K562 treated with DMSO at 1 percent for 24 hours (cell line): Measurements from ENCODE around the gene BRPF3. TPM values are rescaled to one million over a fixed set of nuclear protein-coding genes. Genes with fewer than 3 reads are reported as not detected.

Experiments
- total RNA-seq: library from RNA; unstranded; fragments of 300-600 nt; gene quantifications from 2 replicates; pipeline ENCODE4 v1.2.3, GENCODE V29; 2022; ENCODE audit warnings: low read depth; ENCODE audit not compliant: insufficient read depth

Gene BRPF3
- total RNA-seq = 29.8 and 30.8 TPM in 2 replicates

DNA sequence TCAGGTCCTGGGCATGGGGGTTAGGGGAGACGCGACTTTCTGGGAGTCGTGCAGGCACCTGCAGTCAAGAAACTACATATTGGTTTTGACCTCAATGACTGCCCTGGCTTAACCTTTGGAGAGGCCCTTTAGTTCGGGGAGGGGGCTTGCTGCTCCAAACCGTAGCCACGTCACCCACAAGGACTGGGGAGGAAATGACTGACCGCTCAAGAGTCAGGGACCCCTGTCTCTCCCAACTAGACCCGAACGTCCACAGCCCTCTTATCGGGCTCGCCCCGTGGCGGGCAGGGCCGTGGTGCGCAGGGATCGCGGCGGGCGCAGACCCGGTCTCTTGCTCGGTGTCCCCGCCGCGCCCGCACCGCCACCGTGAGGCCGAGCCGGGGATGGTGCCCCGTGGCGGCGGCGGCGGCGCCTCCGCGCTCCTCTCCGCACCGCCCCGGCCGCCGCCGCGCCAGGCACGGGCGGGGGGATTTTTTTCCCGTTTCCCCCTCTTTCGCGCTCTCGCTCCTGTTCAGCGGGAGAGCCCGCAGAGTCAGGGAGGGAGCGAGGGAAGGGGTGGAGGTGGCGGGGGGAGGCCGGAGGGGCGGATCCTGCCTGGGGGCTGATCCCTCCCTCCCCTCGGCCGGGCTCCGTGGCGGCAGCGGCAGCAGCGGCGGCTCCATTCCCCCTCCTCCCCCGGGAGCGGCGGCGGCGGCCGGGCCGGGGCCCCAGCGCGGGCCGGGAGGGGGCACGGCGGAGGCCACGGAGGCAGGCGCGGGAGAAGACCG is at the start of gene BRPF3:
TSS of gene BRPF3 (plus strand) at position 632 of the 767 bp plus-strand sequence. CDS start 3,579 bp downstream, outside the sequence.

DNA sequence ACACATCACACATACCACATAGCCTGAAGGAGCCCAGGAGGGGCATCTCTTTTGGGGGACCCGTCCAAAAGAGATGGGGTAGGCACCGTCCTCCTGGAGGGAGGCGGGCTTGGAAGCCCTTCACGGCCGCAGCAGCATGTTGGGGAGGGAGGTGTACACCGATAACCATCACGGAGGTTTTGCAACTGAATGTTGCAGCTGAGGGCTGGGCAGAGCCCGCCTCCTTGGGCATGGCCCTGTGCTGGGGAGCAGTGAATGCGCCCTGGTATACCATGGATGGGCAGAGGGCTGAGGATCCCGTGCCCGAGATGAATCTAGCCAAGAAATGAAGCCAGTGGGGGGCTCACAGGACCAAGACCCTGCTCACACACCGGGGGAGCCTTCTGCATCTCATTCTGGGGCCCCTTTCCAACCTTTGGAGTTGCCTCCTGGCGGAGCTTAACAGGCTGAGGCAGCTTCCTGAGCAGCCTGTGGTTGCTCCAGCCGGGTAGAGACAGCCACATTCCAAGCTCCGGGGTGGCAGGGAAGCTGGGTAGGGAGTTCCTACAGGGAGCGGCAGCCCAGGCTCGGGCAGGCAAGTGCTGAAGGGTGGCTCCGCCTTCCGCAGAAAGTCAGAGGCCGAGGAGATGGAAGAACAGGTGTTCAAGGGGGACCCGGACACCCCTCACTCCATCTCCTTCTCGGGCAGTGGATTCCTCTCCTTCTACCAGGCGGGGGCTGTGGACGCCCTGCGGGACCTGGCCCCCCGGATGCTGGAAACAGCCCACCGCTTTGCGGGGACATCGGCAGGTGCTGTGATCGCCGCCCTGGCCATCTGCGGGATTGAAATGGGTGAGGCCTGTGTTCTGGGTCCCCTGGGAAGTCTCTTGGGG is 73.5 kb downstream of the BRPF3 start, which contains the start of gene PNPLA1:
TSS of gene PNPLA1 (plus strand) at position 227 of the 872 bp plus-strand sequence. CDS start at position 627, 400 bp downstream.

Other genes starting within 250 kb of the BRPF3 start
- gene SLC26A8, start 172.1 kb upstream of the BRPF3 start, total RNA-seq = not detected in 2 replicates
- gene MAPK14, start 168.9 kb upstream of the BRPF3 start, total RNA-seq = 36.6 and 42.3 TPM in 2 replicates
- 1.3 and 1.9 TPM in 2 replicates for gene MAPK13, start 66.2 kb upstream of the BRPF3 start, total RNA-seq
- 0.58 and 0.80 TPM in 2 replicates for gene PNPLA1, start 73.3 kb downstream of the BRPF3 start, total RNA-seq
- not detected in 2 replicates for gene BNIP5, start 140.1 kb downstream of the BRPF3 start, total RNA-seq
- 1.4 TPM in 1 of 2 replicates, not detected in the other for gene ETV7, start 190.9 kb downstream of the BRPF3 start, total RNA-seq
- not detected in 2 replicates for gene PXT1, start 246.1 kb downstream of the BRPF3 start, total RNA-seq
- 44.4 and 49.5 TPM in 2 replicates for gene KCTD20, start 246.3 kb downstream of the BRPF3 start, total RNA-seq